SK-N-SH (cell line): Measurements from ENCODE around the gene RELN.

Source experiments
- CTCF ChIP-seq: fragments of 200-600 bp; sonication (generic); IDR thresholded peaks from 2 replicates; pipeline ENCODE4 v1.6.1; 2017; ENCODE audit warnings: antibody characterized with exemption, mild to moderate bottlenecking, moderate library complexity
- EZH2phosphoT487 ChIP-seq: fragments of 200-600 bp; sonication (generic); IDR thresholded peaks from 2 replicates; pipeline ENCODE4 v1.6.1; 2017; ENCODE audit warnings: low read depth, mixed run types, mild to moderate bottlenecking, antibody characterized with exemption, moderate library complexity, borderline replicate concordance
- FOSL2 ChIP-seq: IDR thresholded peaks from 2 replicates; pipeline ENCODE4 v1.4.0; 2012; ENCODE audit warnings: low read depth, mild to moderate bottlenecking, moderate library complexity, borderline replicate concordance
- GATA2 ChIP-seq: sonication (generic); formaldehyde crosslinking; IDR thresholded peaks from 2 replicates; pipeline ENCODE4 v1.5.0; 2020; ENCODE audit warnings: mild to moderate bottlenecking, missing genetic modification reagents
- NFIC ChIP-seq: IDR thresholded peaks from 2 replicates; pipeline ENCODE4 v1.4.0; 2012; ENCODE audit warnings: borderline replicate concordance
- POLR2AphosphoS5 ChIP-seq: IDR thresholded peaks from 2 replicates; pipeline ENCODE4 v1.6.1; 2012; ENCODE audit warnings: low read depth, low read length
- SIN3A ChIP-seq: IDR thresholded peaks from 2 replicates; pipeline ENCODE4 v1.6.1; 2012; ENCODE audit warnings: low read depth, mild to moderate bottlenecking, low read length, moderate library complexity, borderline replicate concordance
- TAF1 ChIP-seq: IDR thresholded peaks from 2 replicates; pipeline ENCODE4 v1.6.1; 2012; ENCODE audit warnings: low read depth, mild to moderate bottlenecking, low read length, moderate library complexity, borderline replicate concordance
- TEAD4 ChIP-seq: IDR thresholded peaks from 2 replicates; pipeline ENCODE4 v1.4.0; 2012; ENCODE audit warnings: mild to moderate bottlenecking, borderline replicate concordance; ENCODE audit not compliant: insufficient read depth
- USF2 ChIP-seq: fragments of 150-350 bp; IDR thresholded peaks from 2 replicates; pipeline ENCODE4 v1.6.1; 2017; ENCODE audit warnings: antibody characterized with exemption, low read length, low read depth, borderline replicate concordance

- TF ChIP-seq CTCF (no peak), USF2 (no peak), FOSL2 (no peak), POLR2AphosphoS5 (no peak), EZH2phosphoT487 (no peak), NFIC (no peak), TEAD4 (no peak), SIN3A (no peak), GATA2 (CRISPR knock-in tag) (no peak), TAF1 (no peak)
Observed at GRCh38 chr7:104035351-104035750, 45.9 kb upstream of the RELN start.
